IgD-negative memory B cell (primary cell): Measurements from ENCODE around the gene PPL. TPM values are rescaled to one million over a fixed set of nuclear protein-coding genes. Genes with fewer than 3 reads are reported as not detected.

Source experiments
- H3K27ac Mint-ChIP-seq, 3 donors: one replicate each; pipeline ENCODE4 v1.8.0; 2020 to 2022; ENCODE audit warnings: mild to moderate bottlenecking in 3 of 3, mixed read lengths in 3 of 3, moderate library complexity in 1 of 3
- H3K27me3 Mint-ChIP-seq: one replicate; pipeline ENCODE4 v1.8.0; 2021; ENCODE audit warnings: mixed read lengths
- H3K36me3 Mint-ChIP-seq: one replicate; pipeline ENCODE4 v1.8.0; 2020; ENCODE audit warnings: mild to moderate bottlenecking, mixed read lengths
- H3K4me1 Mint-ChIP-seq, 3 donors: one replicate each; pipeline ENCODE4 v1.8.0; 2020 to 2022; ENCODE audit warnings: mixed read lengths in 3 of 3, mild to moderate bottlenecking in 1 of 3
- H3K4me3 Mint-ChIP-seq, 4 donors: one replicate each; pipeline ENCODE4 v1.8.0; 2020 to 2022; ENCODE audit warnings: mild to moderate bottlenecking in 4 of 4, mixed read lengths in 4 of 4, moderate library complexity in 3 of 4
- H3K9me3 Mint-ChIP-seq, 3 donors: one replicate each; pipeline ENCODE4 v1.8.0; 2020 to 2021; ENCODE audit warnings: mixed read lengths in 3 of 3, mild to moderate bottlenecking in 1 of 3
- polyA plus RNA-seq: library from polyadenylated mRNA; unstranded; fragments of 300-500 nt; fragmentation: Illumina TruSeq; gene quantifications from one replicate; pipeline ENCODE4 v1.2.3, GENCODE V29; 2021

PPL gene
- polyA plus RNA-seq, 1 donor from 2014 or later: 0.55 TPM

DNA sequence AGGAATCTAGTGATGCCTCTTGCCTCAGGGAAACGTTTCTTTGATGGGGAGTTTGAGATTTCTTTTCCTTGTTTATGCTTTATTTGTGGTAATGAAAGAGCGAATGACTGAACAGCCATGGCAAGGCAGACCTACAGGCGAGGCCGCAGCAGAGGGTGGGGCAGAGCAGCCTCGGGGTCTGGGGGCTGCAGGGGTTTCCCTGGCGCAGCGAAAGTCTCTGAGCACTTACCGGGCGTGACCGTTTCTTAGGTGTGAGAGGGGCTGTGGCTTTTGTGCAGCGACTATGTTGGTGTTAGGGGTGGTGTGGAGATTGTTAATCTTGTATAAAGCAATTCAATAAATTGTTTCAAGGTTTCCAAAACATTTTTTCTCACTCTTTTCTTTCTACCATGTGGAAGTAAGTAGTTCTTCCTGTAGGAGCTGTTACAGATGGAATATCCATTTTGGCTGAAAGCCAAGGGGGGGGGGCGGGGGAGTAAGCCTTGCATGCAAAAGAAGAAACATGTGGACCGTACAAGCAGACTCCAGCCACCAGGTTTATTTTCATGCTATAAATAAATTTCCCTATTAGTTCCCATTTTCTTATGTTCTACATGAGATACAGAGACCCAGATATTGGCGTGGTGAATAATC is 54.8 kb downstream of the PPL start:
- H3K27me3 Mint-ChIP-seq: no peaks in the 10 kb centered on the region
- H3K4me1 Mint-ChIP-seq: no peaks in the 10 kb centered on the region
- peaks cover 10% of the 10 kb centered on the region for H3K36me3 Mint-ChIP-seq

GRCh38 chr16:4880006-4880580 is 56.9 kb downstream of the PPL start:
- Mint-ChIP-seq H3K4me1 (no peaks in the 10 kb centered on the region), H3K4me3 (no peak overlapping the region), H3K27ac (no peak overlapping the region), H3K36me3 (peaks cover 8% of the 10 kb centered on the region), H3K27me3 (no peaks in the 10 kb centered on the region), H3K9me3 (peaks cover 0 to 1% (median 0%) of the 10 kb centered on the region in 3 donors)

More for the DNA sequence above, 54.8 kb downstream of the PPL start:
- Mint-ChIP-seq H3K27ac (peak overlapping the region in 1 of 3 donors; percentile 56), H3K9me3 (peaks cover 0 to 1% (median 0%) of the 10 kb centered on the region in 3 donors), H3K4me3 (no peak overlapping the region)

DNA sequence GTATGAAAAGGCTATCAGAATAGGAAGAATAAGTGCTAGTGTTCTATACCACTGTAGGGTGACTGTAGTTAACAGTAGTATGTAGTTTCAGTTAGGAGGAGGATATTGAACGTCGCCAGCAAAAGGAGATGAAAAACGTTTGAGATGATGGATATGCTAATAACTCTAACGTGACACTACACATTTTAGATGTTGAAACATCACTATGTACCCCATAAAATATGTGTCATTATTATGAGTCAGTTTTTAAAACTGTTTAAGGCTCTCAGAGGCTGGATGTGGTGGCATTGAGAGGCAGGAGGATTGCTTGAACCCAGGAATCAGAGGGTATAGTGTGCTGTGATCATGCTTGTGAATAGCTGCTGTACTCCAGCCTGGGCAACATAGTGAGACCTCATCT is 57.9 kb downstream of the PPL start:
- Mint-ChIP-seq H3K9me3 (peaks cover 0 to 1% (median 0%) of the 10 kb centered on the region in 3 donors), H3K27me3 (no peaks in the 10 kb centered on the region), H3K4me1 (no peaks in the 10 kb centered on the region), H3K27ac (no peak overlapping the region), H3K4me3 (no peak overlapping the region), H3K36me3 (peaks cover 2% of the 10 kb centered on the region)

GRCh38 chr16:4877380-4877685 is 59.6 kb downstream of the PPL start:
- no peaks in the 10 kb centered on the region for H3K27me3 Mint-ChIP-seq
- peaks cover 0 to 1% (median 0%) of the 10 kb centered on the region in 3 donors for H3K9me3 Mint-ChIP-seq
- no peak overlapping the region for H3K4me3 Mint-ChIP-seq
- no peak overlapping the region for H3K27ac Mint-ChIP-seq
- no peaks in the 10 kb centered on the region for H3K4me1 Mint-ChIP-seq
- H3K36me3 Mint-ChIP-seq: peaks cover 2% of the 10 kb centered on the region

- Mint-ChIP-seq H3K27me3 (no peaks in the 10 kb centered on the region), H3K4me1 (no peaks in the 10 kb centered on the region), H3K36me3 (peaks cover 2% of the 10 kb centered on the region), H3K4me3 (no peak overlapping the region), H3K27ac (no peak overlapping the region), H3K9me3 (peaks cover 0 to 1% (median 0%) of the 10 kb centered on the region in 3 donors)
These were observed 60.1 kb downstream of the PPL start for GRCh38 chr16:4876646-4877379.

DNA sequence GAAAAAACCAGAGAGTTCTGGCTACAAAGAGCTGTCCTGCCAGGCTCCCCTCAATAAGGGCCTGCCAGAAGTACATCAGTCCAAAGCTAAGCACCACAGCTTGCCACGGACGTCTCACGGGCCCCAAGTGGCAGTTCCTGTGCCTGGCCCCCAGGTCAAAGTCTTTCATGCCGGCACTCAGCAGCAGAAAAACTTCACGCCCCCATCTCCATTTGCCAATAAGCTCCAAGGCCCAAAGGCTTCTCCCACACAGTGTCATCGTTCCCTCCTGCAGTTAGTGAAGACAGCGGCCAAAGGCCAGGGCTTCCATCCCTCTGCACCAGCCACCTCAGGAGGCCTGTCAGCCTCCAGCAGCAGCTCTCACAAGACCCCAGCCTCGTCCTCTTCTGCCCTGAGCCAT is 62.3 kb downstream of the PPL start:
- no peaks in the 10 kb centered on the region for H3K27me3 Mint-ChIP-seq
- H3K4me1 Mint-ChIP-seq: no peaks in the 10 kb centered on the region
- H3K36me3 Mint-ChIP-seq: peaks cover 2% of the 10 kb centered on the region
- peaks cover 0 to 1% (median 0%) of the 10 kb centered on the region in 3 donors for H3K9me3 Mint-ChIP-seq
- H3K4me3 Mint-ChIP-seq: peak overlapping the region in 1 of 4 donors; percentile 80
- peak overlapping the region in 1 of 3 donors; percentile 71 for H3K27ac Mint-ChIP-seq

- no peak overlapping the region for H3K27ac Mint-ChIP-seq
- H3K4me1 Mint-ChIP-seq: no peaks in the 10 kb centered on the region
- peaks cover under 1% of the 10 kb centered on the region for H3K36me3 Mint-ChIP-seq
- no peak overlapping the region for H3K4me3 Mint-ChIP-seq
- no peaks in the 10 kb centered on the region for H3K9me3 Mint-ChIP-seq
- no peaks in the 10 kb centered on the region for H3K27me3 Mint-ChIP-seq
These were observed 63.9 kb downstream of the PPL start for GRCh38 chr16:4873091-4873490.

- peaks cover 0 to 4% (median 0%) of the 10 kb centered on the region in 3 donors for H3K4me1 Mint-ChIP-seq
- H3K27me3 Mint-ChIP-seq: no peaks in the 10 kb centered on the region
- no peak overlapping the region for H3K27ac Mint-ChIP-seq
- peaks cover 2% of the 10 kb centered on the region for H3K36me3 Mint-ChIP-seq
- H3K4me3 Mint-ChIP-seq: no peak overlapping the region
- H3K9me3 Mint-ChIP-seq: no peaks in the 10 kb centered on the region
These were observed 65.9 kb downstream of the PPL start for GRCh38 chr16:4871071-4871470.

DNA sequence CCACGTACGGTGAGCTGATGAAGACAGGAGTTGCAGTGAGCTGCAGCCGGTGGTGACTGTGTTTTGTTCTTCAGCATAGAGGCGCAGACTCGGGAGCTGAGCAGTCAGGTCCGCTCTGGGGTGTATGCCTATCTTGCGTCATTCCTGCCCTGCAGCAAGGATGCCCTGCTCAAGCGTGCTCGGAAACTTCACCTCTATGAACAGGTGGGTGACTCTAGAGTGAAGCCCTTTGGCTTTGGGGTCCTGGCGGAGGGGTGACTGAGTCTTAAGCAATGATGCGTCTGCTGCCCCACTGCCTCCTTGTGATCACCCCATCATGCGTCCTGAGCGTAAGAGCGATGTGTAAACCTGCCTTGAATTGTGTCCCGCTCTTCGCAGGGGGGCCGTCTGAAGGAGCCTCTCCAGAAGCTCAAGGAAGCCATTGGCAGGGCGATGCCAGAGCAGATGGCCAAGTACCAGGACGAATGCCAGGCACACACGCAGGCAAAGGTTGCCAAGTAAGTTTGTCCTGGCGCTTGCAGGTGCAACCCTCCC is 66.7 kb downstream of the PPL start:
- peaks cover 2% of the 10 kb centered on the region for H3K36me3 Mint-ChIP-seq
- peak overlapping the region in 1 of 3 donors; percentile 86 for H3K27ac Mint-ChIP-seq
- H3K9me3 Mint-ChIP-seq: no peaks in the 10 kb centered on the region
- peaks cover 0 to 4% (median 0%) of the 10 kb centered on the region in 3 donors for H3K4me1 Mint-ChIP-seq
- H3K4me3 Mint-ChIP-seq: no peak overlapping the region
- H3K27me3 Mint-ChIP-seq: no peaks in the 10 kb centered on the region

DNA sequence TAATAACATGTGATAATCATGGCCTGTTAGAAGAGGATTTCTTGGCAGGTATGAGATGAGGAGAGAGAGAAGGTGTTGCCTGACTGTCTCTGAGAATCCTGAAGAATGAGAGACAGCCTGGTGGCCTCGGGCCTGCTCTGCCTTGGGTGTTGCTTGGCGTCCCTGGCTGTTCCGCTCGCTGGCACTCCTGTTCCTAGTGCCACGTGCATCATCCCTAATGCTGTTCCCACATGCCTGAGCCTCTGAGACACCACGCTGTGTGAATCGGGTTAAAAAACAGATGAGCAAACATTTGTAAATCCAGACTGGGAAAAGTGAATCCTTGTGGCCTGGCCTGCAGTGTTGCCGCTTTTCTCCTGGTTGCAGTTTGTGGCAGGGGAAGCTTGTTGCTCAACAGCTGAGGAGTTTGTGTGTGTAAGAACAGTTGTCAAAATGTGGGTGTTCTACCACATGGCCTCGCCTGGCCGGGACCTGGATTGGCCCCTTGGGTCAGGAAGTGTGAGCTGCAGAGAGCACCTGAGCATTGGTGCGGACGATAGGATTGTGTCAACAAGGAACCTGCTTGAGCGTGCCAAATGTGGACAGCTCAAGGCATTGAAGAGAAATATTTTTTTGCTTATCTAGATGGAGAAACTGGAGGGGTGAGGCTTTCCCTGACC is 67.7 kb downstream of the PPL start:
- Mint-ChIP-seq H3K4me1 (peaks cover 0 to 8% (median 0%) of the 10 kb centered on the region in 3 donors), H3K27me3 (no peaks in the 10 kb centered on the region), H3K9me3 (no peaks in the 10 kb centered on the region), H3K27ac (no peak overlapping the region), H3K4me3 (no peak overlapping the region), H3K36me3 (peaks cover 2% of the 10 kb centered on the region)

- Mint-ChIP-seq H3K36me3 (peaks cover 2% of the 10 kb centered on the region), H3K9me3 (no peaks in the 10 kb centered on the region), H3K27me3 (no peaks in the 10 kb centered on the region), H3K4me3 (no peak overlapping the region), H3K27ac (peak overlapping the region in 1 of 3 donors; percentile 62), H3K4me1 (peaks cover 0 to 11% (median 0%) of the 10 kb centered on the region in 3 donors)
These were observed 68.4 kb downstream of the PPL start for GRCh38 chr16:4868535-4868934.

- Mint-ChIP-seq H3K27me3 (no peaks in the 10 kb centered on the region), H3K9me3 (no peaks in the 10 kb centered on the region), H3K36me3 (peaks cover 2% of the 10 kb centered on the region), H3K4me3 (no peak overlapping the region), H3K4me1 (peaks cover 0 to 13% (median 0%) of the 10 kb centered on the region in 3 donors), H3K27ac (peak overlapping the region in 1 of 3 donors; percentile 62)
These were observed 68.9 kb downstream of the PPL start for GRCh38 chr16:4868026-4868425.

- Mint-ChIP-seq H3K4me1 (peaks cover 0 to 13% (median 0%) of the 10 kb centered on the region in 3 donors), H3K36me3 (peaks cover 2% of the 10 kb centered on the region), H3K27me3 (no peaks in the 10 kb centered on the region), H3K4me3 (no peak overlapping the region), H3K9me3 (no peaks in the 10 kb centered on the region), H3K27ac (no peak overlapping the region)
These were observed 70.4 kb downstream of the PPL start for GRCh38 chr16:4866586-4866985.

GRCh38 chr16:4865231-4865860 is 71.6 kb downstream of the PPL start:
- H3K27ac Mint-ChIP-seq: no peak overlapping the region
- H3K27me3 Mint-ChIP-seq: no peaks in the 10 kb centered on the region
- peaks cover 3% of the 10 kb centered on the region for H3K36me3 Mint-ChIP-seq
- no peak overlapping the region for H3K4me3 Mint-ChIP-seq
- H3K9me3 Mint-ChIP-seq: no peaks in the 10 kb centered on the region
- peaks cover 0 to 13% (median 0%) of the 10 kb centered on the region in 3 donors for H3K4me1 Mint-ChIP-seq
